Stimulated activated CD8-positive, alpha-beta memory T cell treated with anti-CD3 and anti-CD28 coated beads, Interleukin-4, amount 100 ng/mL, for 24 hours (primary cell): ENCODE results near the gene ARX.

Experiments
- DNase-seq: peaks from one replicate; pipeline ENCODE4 v3.0.0-alpha.2; 2020; ENCODE audit warnings: low read depth

Gene ARX

GRCh38 chrX:25015486-25016360 lies at the start of gene ARX:
Gene ARX, minus strand, starts transcription at chrX:25015965. Its CDS starts 228 bp downstream, at chrX:25015737.
- DNase-seq: no peak

- DNase-seq: no peak
Measured at GRCh38 chrX:25059273-25059672, 43.5 kb upstream of the ARX start.

GRCh38 chrX:25052798-25053534 lies 37.2 kb upstream of the ARX start:
- DNase-seq: no peak

- no peak for DNase-seq
Measured at GRCh38 chrX:25049971-25050370, 34.2 kb upstream of the ARX start.

GRCh38 chrX:25049357-25049756 lies 33.6 kb upstream of the ARX start:
- DNase-seq: no peak

- no peak for DNase-seq
Measured at GRCh38 chrX:25048178-25048577, 32.4 kb upstream of the ARX start.

- DNase-seq: no peak
Measured at GRCh38 chrX:25043192-25043591, 27.4 kb upstream of the ARX start.

- DNase-seq: no peak
Measured at GRCh38 chrX:25039036-25039435, 23.3 kb upstream of the ARX start.

- DNase-seq: no peak
Measured at GRCh38 chrX:25034889-25035288, 19.1 kb upstream of the ARX start.

GRCh38 chrX:25029288-25029825 lies 13.6 kb upstream of the ARX start:
- DNase-seq: no peak

GRCh38 chrX:25028726-25029125 lies 13.0 kb upstream of the ARX start:
- no peak for DNase-seq

- DNase-seq: no peak
Measured at GRCh38 chrX:25026576-25026975, 10.8 kb upstream of the ARX start.

- DNase-seq: no peak
Measured at GRCh38 chrX:25025615-25026014, 9.8 kb upstream of the ARX start.

- DNase-seq: no peak
Measured at GRCh38 chrX:25023908-25024307, 8.1 kb upstream of the ARX start.

GRCh38 chrX:25022499-25023325 lies 6.9 kb upstream of the ARX start:
- no peak for DNase-seq

GRCh38 chrX:25020905-25021449 lies 5.2 kb upstream of the ARX start:
- DNase-seq: peak; percentile 12

GRCh38 chrX:25020391-25020904 lies 4.7 kb upstream of the ARX start:
- no peak for DNase-seq

GRCh38 chrX:25019707-25020390 lies 4.1 kb upstream of the ARX start:
- no peak for DNase-seq

- no peak for DNase-seq
Measured at GRCh38 chrX:25018682-25019081, 2.9 kb upstream of the ARX start.

- DNase-seq: no peak
Measured at GRCh38 chrX:25017667-25018247, 2.0 kb upstream of the ARX start.
